K562 (cell line): Measurements from ENCODE around the gene RAI1. TPM values are rescaled to one million over a fixed set of nuclear protein-coding genes. Genes with fewer than 3 reads are reported as not detected.

Source experiments
- CBFA2T2 ChIP-seq: fragments of 450-650 bp; conservative IDR thresholded peaks from 2 replicates; pipeline ENCODE4 v1.6.1; 2017; ENCODE audit warnings: mild to moderate bottlenecking
- STAT5A ChIP-seq: IDR thresholded peaks from 2 replicates; pipeline ENCODE4 v1.6.1; 2012; ENCODE audit warnings: low read length, inconsistent platforms, borderline replicate concordance
- TAF9B ChIP-seq: fragments of 450-650 bp; IDR thresholded peaks from 2 replicates; pipeline ENCODE4 v1.6.1; 2018; ENCODE audit warnings: mild to moderate bottlenecking; ENCODE audit not compliant: partially characterized antibody
- ZC3H4 ChIP-seq: sonication (generic); formaldehyde crosslinking; IDR thresholded peaks from 2 replicates; pipeline ENCODE4 v1.9.0; 2021; ENCODE audit warnings: missing genetic modification reagents, borderline replicate concordance
- ZFP1 ChIP-seq: fragments of 450-650 bp; formaldehyde crosslinking; IDR thresholded peaks from 2 replicates; pipeline ENCODE4 v1.4.0; 2020; ENCODE audit warnings: mild to moderate bottlenecking, mixed read lengths
- polyA plus RNA-seq, 8 experiments: library from polyadenylated mRNA; depleted of rRNA in 4 of 8; stranded (reverse) in 5 of 8; unstranded in 3 of 8; fragments of >200 nt; fragmentation: Nextera tagmentation in 2 of 8; fragmentation: Illumina TruSeq in 1 of 8; extraction: Ambion mirVana in 2 of 8; extraction: Trizol in 1 of 8; gene quantifications; 2 replicates each; pipeline versions ENCODE4 v1.2.1 to v1.2.3, GENCODE V29; 2011 to 2014; ENCODE audit warnings: inconsistent platforms in 1 of 8, missing spikeins in 1 of 8
- total RNA-seq, 7 experiments: library from RNA; depleted of rRNA in 6 of 7; stranded (reverse); fragments of >200 nt in 6 of 7; fragmentation: Illumina TruSeq in 2 of 7; extraction: Trizol in 2 of 7; gene quantifications; 2 replicates each; pipeline versions ENCODE4 v1.2.1 to v1.2.3, GENCODE V29; 2011 to 2021; ENCODE audit warnings: low replicate concordance in 1 of 7
- TF ChIP-seq, protein P1 (sequence below): sonication (generic); formaldehyde crosslinking; IDR thresholded peaks from 2 replicates; pipeline ENCODE4 v1.9.0; 2022; ENCODE audit warnings: mild to moderate bottlenecking, missing genetic modification reagents
- TF ChIP-seq, protein P2 (sequence below), 2 experiments: fragments of 450-650 bp; formaldehyde crosslinking in 1 of 2; IDR thresholded peaks; 2 replicates each; pipeline versions ENCODE4 v1.4.0 to v1.6.1; 2014 to 2020; ENCODE audit warnings: mild to moderate bottlenecking in 2 of 2, borderline replicate concordance in 1 of 2, low read depth in 1 of 2
- TF ChIP-seq, protein P3 (sequence below), 2 experiments: fragments of 450-650 bp; IDR thresholded peaks; 2 replicates each; pipeline ENCODE4 v1.6.1; 2018; ENCODE audit warnings: mild to moderate bottlenecking in 2 of 2, low read depth in 1 of 2; ENCODE audit not compliant: partially characterized antibody in 2 of 2
- TF ChIP-seq, protein P4 (sequence below): fragments of 450-650 bp; formaldehyde crosslinking; IDR thresholded peaks from 2 replicates; pipeline ENCODE4 v1.4.0; 2020; ENCODE audit warnings: mild to moderate bottlenecking, mixed read lengths

The RAI1 gene
- total and polyA plus RNA-seq, 9 of the 15 experiments (the other 6 are each of a cell fraction or from before 2014, with no cell fraction given) = 0.68 to 19.9 (median 5.5) TPM

DNA sequence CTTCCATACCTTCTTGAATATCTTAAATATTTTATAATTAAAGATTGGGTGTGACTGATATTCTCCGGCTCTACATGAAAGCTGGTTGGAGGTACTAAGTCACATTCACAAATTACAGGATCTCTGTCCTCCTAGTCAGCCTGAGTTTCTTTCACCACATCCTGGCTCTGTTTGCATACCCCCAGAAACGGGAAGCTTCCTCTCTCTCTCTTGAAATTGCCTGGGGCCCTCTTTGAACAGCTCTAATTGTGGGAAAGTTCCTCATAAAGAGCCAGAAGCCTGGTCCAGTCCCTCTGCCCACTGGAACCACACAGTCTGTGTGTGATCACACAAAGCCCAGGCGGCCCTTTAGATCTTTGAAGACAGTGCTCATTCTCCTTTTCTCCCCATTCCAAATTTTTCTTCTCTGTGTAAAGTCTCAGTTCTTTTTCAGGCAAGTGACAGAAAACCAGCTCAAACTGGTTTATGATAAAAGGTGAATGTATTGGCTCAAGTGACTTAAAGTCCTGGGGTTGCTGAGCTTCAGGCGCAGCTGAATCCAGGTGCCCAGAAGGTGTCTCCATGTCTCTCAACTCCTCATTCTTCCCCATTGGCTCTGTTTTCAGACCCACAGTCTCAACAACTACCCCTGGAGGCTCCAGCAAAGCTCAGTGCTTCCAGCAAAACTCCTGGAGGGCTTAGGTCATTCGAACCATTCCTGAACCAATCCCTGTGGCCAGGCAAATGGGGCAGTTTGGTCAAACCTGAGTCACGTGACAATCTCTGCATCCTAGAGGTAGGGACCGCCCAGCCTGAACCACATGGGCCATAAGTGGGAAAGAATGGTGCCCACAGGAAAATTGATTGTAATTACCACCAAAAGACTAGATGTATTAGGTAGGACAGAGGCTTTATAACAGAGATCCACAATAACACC is 8.5 kb upstream of the RAI1 start (continued):
- TF ChIP-seq, protein P1, sequence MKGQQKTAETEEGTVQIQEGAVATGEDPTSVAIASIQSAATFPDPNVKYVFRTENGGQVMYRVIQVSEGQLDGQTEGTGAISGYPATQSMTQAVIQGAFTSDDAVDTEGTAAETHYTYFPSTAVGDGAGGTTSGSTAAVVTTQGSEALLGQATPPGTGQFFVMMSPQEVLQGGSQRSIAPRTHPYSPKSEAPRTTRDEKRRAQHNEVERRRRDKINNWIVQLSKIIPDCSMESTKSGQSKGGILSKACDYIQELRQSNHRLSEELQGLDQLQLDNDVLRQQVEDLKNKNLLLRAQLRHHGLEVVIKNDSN (CRISPR knock-in tag) = peak; percentile 25; the same call in 1 of the 2 replicates
- peak; percentile 46 for TF ChIP-seq CBFA2T2
- TF ChIP-seq STAT5A = no peak
- TF ChIP-seq, protein P2, sequence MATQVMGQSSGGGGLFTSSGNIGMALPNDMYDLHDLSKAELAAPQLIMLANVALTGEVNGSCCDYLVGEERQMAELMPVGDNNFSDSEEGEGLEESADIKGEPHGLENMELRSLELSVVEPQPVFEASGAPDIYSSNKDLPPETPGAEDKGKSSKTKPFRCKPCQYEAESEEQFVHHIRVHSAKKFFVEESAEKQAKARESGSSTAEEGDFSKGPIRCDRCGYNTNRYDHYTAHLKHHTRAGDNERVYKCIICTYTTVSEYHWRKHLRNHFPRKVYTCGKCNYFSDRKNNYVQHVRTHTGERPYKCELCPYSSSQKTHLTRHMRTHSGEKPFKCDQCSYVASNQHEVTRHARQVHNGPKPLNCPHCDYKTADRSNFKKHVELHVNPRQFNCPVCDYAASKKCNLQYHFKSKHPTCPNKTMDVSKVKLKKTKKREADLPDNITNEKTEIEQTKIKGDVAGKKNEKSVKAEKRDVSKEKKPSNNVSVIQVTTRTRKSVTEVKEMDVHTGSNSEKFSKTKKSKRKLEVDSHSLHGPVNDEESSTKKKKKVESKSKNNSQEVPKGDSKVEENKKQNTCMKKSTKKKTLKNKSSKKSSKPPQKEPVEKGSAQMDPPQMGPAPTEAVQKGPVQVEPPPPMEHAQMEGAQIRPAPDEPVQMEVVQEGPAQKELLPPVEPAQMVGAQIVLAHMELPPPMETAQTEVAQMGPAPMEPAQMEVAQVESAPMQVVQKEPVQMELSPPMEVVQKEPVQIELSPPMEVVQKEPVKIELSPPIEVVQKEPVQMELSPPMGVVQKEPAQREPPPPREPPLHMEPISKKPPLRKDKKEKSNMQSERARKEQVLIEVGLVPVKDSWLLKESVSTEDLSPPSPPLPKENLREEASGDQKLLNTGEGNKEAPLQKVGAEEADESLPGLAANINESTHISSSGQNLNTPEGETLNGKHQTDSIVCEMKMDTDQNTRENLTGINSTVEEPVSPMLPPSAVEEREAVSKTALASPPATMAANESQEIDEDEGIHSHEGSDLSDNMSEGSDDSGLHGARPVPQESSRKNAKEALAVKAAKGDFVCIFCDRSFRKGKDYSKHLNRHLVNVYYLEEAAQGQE (IDR thresholded peaks at IDR 0.05; ENCODE audit: borderline replicate concordance) = peak; percentile 68
- TF ChIP-seq, protein P2 (CRISPR knock-in tag; IDR thresholded peaks at IDR 0.05; ENCODE audit: low read depth) = no peak
- TF ChIP-seq, protein P3, sequence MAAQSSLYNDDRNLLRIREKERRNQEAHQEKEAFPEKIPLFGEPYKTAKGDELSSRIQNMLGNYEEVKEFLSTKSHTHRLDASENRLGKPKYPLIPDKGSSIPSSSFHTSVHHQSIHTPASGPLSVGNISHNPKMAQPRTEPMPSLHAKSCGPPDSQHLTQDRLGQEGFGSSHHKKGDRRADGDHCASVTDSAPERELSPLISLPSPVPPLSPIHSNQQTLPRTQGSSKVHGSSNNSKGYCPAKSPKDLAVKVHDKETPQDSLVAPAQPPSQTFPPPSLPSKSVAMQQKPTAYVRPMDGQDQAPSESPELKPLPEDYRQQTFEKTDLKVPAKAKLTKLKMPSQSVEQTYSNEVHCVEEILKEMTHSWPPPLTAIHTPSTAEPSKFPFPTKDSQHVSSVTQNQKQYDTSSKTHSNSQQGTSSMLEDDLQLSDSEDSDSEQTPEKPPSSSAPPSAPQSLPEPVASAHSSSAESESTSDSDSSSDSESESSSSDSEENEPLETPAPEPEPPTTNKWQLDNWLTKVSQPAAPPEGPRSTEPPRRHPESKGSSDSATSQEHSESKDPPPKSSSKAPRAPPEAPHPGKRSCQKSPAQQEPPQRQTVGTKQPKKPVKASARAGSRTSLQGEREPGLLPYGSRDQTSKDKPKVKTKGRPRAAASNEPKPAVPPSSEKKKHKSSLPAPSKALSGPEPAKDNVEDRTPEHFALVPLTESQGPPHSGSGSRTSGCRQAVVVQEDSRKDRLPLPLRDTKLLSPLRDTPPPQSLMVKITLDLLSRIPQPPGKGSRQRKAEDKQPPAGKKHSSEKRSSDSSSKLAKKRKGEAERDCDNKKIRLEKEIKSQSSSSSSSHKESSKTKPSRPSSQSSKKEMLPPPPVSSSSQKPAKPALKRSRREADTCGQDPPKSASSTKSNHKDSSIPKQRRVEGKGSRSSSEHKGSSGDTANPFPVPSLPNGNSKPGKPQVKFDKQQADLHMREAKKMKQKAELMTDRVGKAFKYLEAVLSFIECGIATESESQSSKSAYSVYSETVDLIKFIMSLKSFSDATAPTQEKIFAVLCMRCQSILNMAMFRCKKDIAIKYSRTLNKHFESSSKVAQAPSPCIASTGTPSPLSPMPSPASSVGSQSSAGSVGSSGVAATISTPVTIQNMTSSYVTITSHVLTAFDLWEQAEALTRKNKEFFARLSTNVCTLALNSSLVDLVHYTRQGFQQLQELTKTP (IDR thresholded peaks at IDR 0.05; ENCODE audit: low read depth in 1 of 2, partially characterized antibody in 2 of 2) = no peak
- no peak for TF ChIP-seq ZFP1 (CRISPR knock-in tag)
- TF ChIP-seq, protein P4, sequence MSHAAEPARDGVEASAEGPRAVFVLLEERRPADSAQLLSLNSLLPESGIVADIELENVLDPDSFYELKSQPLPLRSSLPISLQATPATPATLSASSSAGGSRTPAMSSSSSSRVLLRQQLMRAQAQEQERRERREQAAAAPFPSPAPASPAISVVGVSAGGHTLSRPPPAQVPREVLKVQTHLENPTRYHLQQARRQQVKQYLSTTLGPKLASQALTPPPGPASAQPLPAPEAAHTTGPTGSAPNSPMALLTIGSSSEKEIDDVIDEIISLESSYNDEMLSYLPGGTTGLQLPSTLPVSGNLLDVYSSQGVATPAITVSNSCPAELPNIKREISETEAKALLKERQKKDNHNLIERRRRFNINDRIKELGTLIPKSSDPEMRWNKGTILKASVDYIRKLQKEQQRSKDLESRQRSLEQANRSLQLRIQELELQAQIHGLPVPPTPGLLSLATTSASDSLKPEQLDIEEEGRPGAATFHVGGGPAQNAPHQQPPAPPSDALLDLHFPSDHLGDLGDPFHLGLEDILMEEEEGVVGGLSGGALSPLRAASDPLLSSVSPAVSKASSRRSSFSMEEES (CRISPR knock-in tag) = peak; percentile 92
- no peak for TF ChIP-seq TAF9B
- no peak for TF ChIP-seq ZC3H4 (CRISPR knock-in tag)
